ENCODE measurements around the gene KANK2.
"Not testable (repeated sequence)": the region's sequence is repeated elsewhere in the genome, so short reads cannot be mapped to it uniquely, and the experiment has no call there.

KANK2 gene

GRCh38 chr19:11142528-11143171 lies 54.7 kb downstream of the KANK2 start:
- no peak for DNase-seq (ENCODE audit: low read depth in 1 of 2, low spot score in 1 of 2)

GRCh38 chr19:11141937-11142527 lies 55.3 kb downstream of the KANK2 start:
- no peak for DNase-seq (ENCODE audit: low read depth in 1 of 2, low spot score in 1 of 2)

- no peak for DNase-seq (ENCODE audit: low read depth in 1 of 2, low spot score in 1 of 2)
Measured at GRCh38 chr19:11140896-11141295, 56.4 kb downstream of the KANK2 start.

- DNase-seq (ENCODE audit: low read depth in 1 of 2, low spot score in 1 of 2), result not testable (repeated sequence)
Measured at GRCh38 chr19:11140023-11140538, 57.3 kb downstream of the KANK2 start.

- DNase-seq (ENCODE audit: low read depth in 1 of 2, low spot score in 1 of 2), result no peak
Measured at GRCh38 chr19:11138601-11139300, 58.6 kb downstream of the KANK2 start.

- peak; percentile 26 to 27 for DNase-seq (ENCODE audit: low read depth in 1 of 2, low spot score in 1 of 2)
Measured at GRCh38 chr19:11137542-11138384, 59.6 kb downstream of the KANK2 start.

- DNase-seq (ENCODE audit: low read depth in 1 of 2, low spot score in 1 of 2), result no peak
Measured at GRCh38 chr19:11136400-11137101, 60.8 kb downstream of the KANK2 start.

GRCh38 chr19:11131471-11131870 lies 65.9 kb downstream of the KANK2 start:
- DNase-seq (ENCODE audit: low read depth in 1 of 2, low spot score in 1 of 2), result no peak

- DNase-seq (ENCODE audit: low read depth in 1 of 2, low spot score in 1 of 2), result peak; percentile 47 to 61
Measured at GRCh38 chr19:11130824-11131455, 66.4 kb downstream of the KANK2 start.

- DNase-seq (ENCODE audit: low read depth in 1 of 2, low spot score in 1 of 2), result no peak
Measured at GRCh38 chr19:11127905-11128304, 69.4 kb downstream of the KANK2 start.

GRCh38 chr19:11125994-11126685 lies 71.2 kb downstream of the KANK2 start:
- peak; percentile 55 to 66 for DNase-seq (ENCODE audit: low read depth in 1 of 2, low spot score in 1 of 2)

GRCh38 chr19:11124157-11124556 lies 73.2 kb downstream of the KANK2 start:
- DNase-seq (ENCODE audit: low read depth in 1 of 2, low spot score in 1 of 2), result not testable (repeated sequence)

GRCh38 chr19:11123114-11123513 lies 74.2 kb downstream of the KANK2 start:
- DNase-seq (ENCODE audit: low read depth in 1 of 2, low spot score in 1 of 2), result no peak

- DNase-seq (ENCODE audit: low read depth in 1 of 2, low spot score in 1 of 2), result not testable (repeated sequence)
Measured at GRCh38 chr19:11121963-11122362, 75.4 kb downstream of the KANK2 start.

- DNase-seq (ENCODE audit: low read depth in 1 of 2, low spot score in 1 of 2), result no peak
Measured at GRCh38 chr19:11116507-11116906, 80.8 kb downstream of the KANK2 start.

- no peak for DNase-seq (ENCODE audit: low read depth in 1 of 2, low spot score in 1 of 2)
Measured at GRCh38 chr19:11115895-11116446, 81.4 kb downstream of the KANK2 start.

GRCh38 chr19:11115042-11115441 lies 82.3 kb downstream of the KANK2 start:
- DNase-seq (ENCODE audit: low read depth in 1 of 2, low spot score in 1 of 2), result no peak
